ENCODE data around the gene DUS4L. TPM values are rescaled to one million over a fixed set of nuclear protein-coding genes. Genes with fewer than 3 reads are reported as not detected.
A peak's percentile ranks its signal among the peaks of the same experiment; 100 is the strongest.
"Not testable (repeated sequence)": the region's sequence is repeated elsewhere in the genome, so short reads cannot be mapped to it uniquely, and the experiment has no call there.

Gene DUS4L
- total RNA-seq, result 3.5 and 4.1 TPM in 2 replicates

- DNase-seq (ENCODE audit: low read depth in 2 of 2), result peak; percentile 65 to 87
Measured at GRCh38 chr7:107563775-107564552, at the start of gene DUS4L, which contains the start of gene COG5. Gene DUS4L, plus strand, starts transcription at chr7:107563971. Its CDS starts 3,100 bp downstream, at chr7:107567071. Gene COG5, minus strand, starts transcription at chr7:107563920. Its CDS starts 24 bp downstream, at chr7:107563896.

- no peak for DNase-seq (ENCODE audit: low read depth in 2 of 2)
Measured at GRCh38 chr7:107526672-107527071, 37.1 kb upstream of the DUS4L start.

GRCh38 chr7:107527196-107527595 lies 36.6 kb upstream of the DUS4L start:
- DNase-seq (ENCODE audit: low read depth in 2 of 2), result no peak

GRCh38 chr7:107528461-107528860 lies 35.3 kb upstream of the DUS4L start:
- DNase-seq (ENCODE audit: low read depth in 2 of 2), result peak in 1 of 2 donors; percentile 7

GRCh38 chr7:107530751-107531150 lies 33.0 kb upstream of the DUS4L start:
- DNase-seq (ENCODE audit: low read depth in 2 of 2), result no peak

GRCh38 chr7:107534139-107534538 lies 29.6 kb upstream of the DUS4L start:
- DNase-seq (ENCODE audit: low read depth in 2 of 2), result no peak

- not testable (repeated sequence) for DNase-seq (ENCODE audit: low read depth in 2 of 2)
Measured at GRCh38 chr7:107537228-107537627, 26.5 kb upstream of the DUS4L start.

- DNase-seq (ENCODE audit: low read depth in 2 of 2), result no peak
Measured at GRCh38 chr7:107538001-107538400, 25.8 kb upstream of the DUS4L start.

- DNase-seq (ENCODE audit: low read depth in 2 of 2), result no peak
Measured at GRCh38 chr7:107543338-107543993, 20.3 kb upstream of the DUS4L start.

- no peak for DNase-seq (ENCODE audit: low read depth in 2 of 2)
Measured at GRCh38 chr7:107544848-107545591, 18.8 kb upstream of the DUS4L start.

- no peak for DNase-seq (ENCODE audit: low read depth in 2 of 2)
Measured at GRCh38 chr7:107551936-107552335, 11.8 kb upstream of the DUS4L start.

GRCh38 chr7:107555893-107556292 lies 7.9 kb upstream of the DUS4L start:
- no peak for DNase-seq (ENCODE audit: low read depth in 2 of 2)

GRCh38 chr7:107559864-107560263 lies 3.9 kb upstream of the DUS4L start:
- DNase-seq (ENCODE audit: low read depth in 2 of 2), result peak; percentile 44 to 71

GRCh38 chr7:107560898-107561516 lies 2.8 kb upstream of the DUS4L start:
- DNase-seq (ENCODE audit: low read depth in 2 of 2), result no peak

GRCh38 chr7:107563081-107563774 lies 543 bp upstream of the DUS4L start:
- DNase-seq (ENCODE audit: low read depth in 2 of 2), result no peak

GRCh38 chr7:107564553-107565298 lies 955 bp downstream of the DUS4L start:
- peak in 1 of 2 donors; percentile 77 for DNase-seq (ENCODE audit: low read depth in 2 of 2)

- no peak for DNase-seq (ENCODE audit: low read depth in 2 of 2)
Measured at GRCh38 chr7:107570298-107570697, 6.5 kb downstream of the DUS4L start.

GRCh38 chr7:107573537-107573936 lies 9.8 kb downstream of the DUS4L start:
- DNase-seq (ENCODE audit: low read depth in 2 of 2), result no peak

GRCh38 chr7:107579554-107579884 lies 15.7 kb downstream of the DUS4L start:
- DNase-seq (ENCODE audit: low read depth in 2 of 2), result peak in 1 of 2 donors; percentile 23

All from dermis microvascular lymphatic vessel endothelial cell (primary cell).